Uterus (tissue), 4 donors: ENCODE results near the gene SLC25A21. TPM values are rescaled to one million over a fixed set of nuclear protein-coding genes. Genes with fewer than 3 reads are reported as not detected.

ENCODE experiments used
- DNase-seq, 2 donors: peaks; one replicate each; pipeline ENCODE4 v3.0.0-alpha.2; 2019 to 2020
- H3K27ac ChIP-seq, 2 donors: fragments of 200-600 bp; sonication (generic); 1 replicate in 1 of 2; 2 replicates in 1 of 2; pipeline ENCODE4 v1.5.1; 2016 to 2018
- H3K27me3 ChIP-seq, 2 donors: fragments of 200-600 bp; sonication (generic); one replicate each; pipeline ENCODE4 v1.5.1; 2018 to 2019; ENCODE audit warnings: control low read depth in 1 of 2
- H3K36me3 ChIP-seq, 2 donors: fragments of 200-600 bp; sonication (generic); one replicate each; pipeline ENCODE4 v1.5.1; 2019; ENCODE audit warnings: control low read depth in 1 of 2
- H3K4me1 ChIP-seq, 2 donors: fragments of 200-600 bp; sonication (generic); one replicate each; pipeline ENCODE4 v1.5.1; 2018 to 2019; ENCODE audit warnings: control low read depth in 1 of 2
- H3K4me3 ChIP-seq, 2 donors: fragments of 200-600 bp; sonication (generic); 1 replicate in 1 of 2; 2 replicates in 1 of 2; pipeline ENCODE4 v1.5.1; 2018 to 2019; ENCODE audit warnings: mild to moderate bottlenecking in 1 of 2
- H3K9me3 ChIP-seq, 2 donors: fragments of 200-600 bp; sonication (generic); one replicate each; pipeline ENCODE4 v1.5.1; 2019; ENCODE audit warnings: control low read depth in 1 of 2
- POLR2A ChIP-seq, 2 donors: fragments of 450-650 bp; IDR thresholded peaks; one replicate each; pipeline ENCODE4 v1.6.1; 2016; ENCODE audit warnings: antibody characterized with exemption in 2 of 2, mild to moderate bottlenecking in 1 of 2, moderate library complexity in 1 of 2
- intact Hi-C: fragments of 100-400 bp; cut with DNase I; formaldehyde crosslinking; loops from one replicate; pipeline ENCODE4 v1.15.1; 2023; ENCODE audit warnings: low total_unique reads
- total RNA-seq, 4 donors: library from RNA; depleted of rRNA in 3 of 4; stranded (reverse); fragments of >200 nt in 3 of 4; gene quantifications; one replicate each; pipeline versions ENCODE4 v1.1.0 to v1.2.4, GENCODE V29; 2014 to 2023
- TF ChIP-seq, protein P1 (sequence below), 4 experiments: fragments of 200-600 bp in 2 of 4; fragments of 450-650 bp in 2 of 4; sonication (generic) in 2 of 4; IDR thresholded peaks; one replicate each; pipeline ENCODE4 v1.5.1; 2016 to 2019; ENCODE audit warnings: antibody characterized with exemption in 4 of 4, mild to moderate bottlenecking in 2 of 4, moderate library complexity in 1 of 4
- donor health status: DM: yes; HTN: yes; CAD: no.

SLC25A21 gene
- total RNA-seq, 4 donors from 2014 or later, result under 0.01 to 3.0 (median 2.0) TPM; not detected in 1

DNA sequence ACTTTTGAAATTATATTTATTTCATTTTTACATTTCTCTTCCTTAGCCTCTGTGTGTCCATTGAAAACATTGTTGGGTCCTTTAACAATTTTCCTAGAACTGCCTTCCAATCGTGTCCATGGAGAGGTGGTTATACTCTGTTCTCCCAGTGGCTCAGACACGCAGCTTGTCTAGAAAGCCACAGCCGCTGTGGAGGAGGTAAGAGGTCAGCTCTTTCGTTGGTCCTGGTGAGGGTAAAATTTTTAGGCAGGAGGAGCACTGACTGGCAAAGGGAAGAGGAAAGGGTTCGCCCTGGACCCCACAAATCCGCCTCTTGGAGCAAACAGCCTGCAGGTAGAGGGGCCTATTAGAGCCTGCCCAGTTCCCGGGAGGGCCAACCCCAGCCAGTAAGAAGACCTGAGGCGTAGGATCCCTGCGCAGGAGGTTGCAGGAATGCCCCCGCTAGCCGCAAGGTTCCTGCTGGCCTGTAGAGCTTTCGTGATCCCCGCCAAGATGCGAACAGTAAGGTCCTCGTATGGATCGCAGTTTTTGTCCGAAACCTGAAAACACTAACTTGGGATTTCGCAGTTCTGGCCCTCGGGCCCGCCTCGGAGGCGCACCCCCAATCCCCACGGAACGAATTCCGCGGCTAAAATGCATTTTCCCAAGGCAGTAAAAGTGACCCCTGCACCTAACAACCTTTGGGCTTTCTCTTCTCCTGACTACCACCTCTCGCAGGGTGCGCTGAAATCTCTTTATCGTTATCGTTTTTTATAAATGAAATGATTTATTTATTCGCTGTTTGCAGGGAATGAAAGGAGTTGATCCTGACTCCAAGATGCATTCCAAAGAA lies 518.2 kb downstream of the SLC25A21 start:
- Histone ChIP-seq H3K9me3 (no peaks in the 10 kb centered on the region), H3K4me3 (no peak overlapping the region), H3K27ac (no peak overlapping the region), H3K27me3 (peaks cover 11 to 77% of the 10 kb centered on the region in 2 donors), H3K4me1 (no peaks in the 10 kb centered on the region), H3K36me3 (no peaks in the 10 kb centered on the region)
- TF ChIP-seq, protein P1, sequence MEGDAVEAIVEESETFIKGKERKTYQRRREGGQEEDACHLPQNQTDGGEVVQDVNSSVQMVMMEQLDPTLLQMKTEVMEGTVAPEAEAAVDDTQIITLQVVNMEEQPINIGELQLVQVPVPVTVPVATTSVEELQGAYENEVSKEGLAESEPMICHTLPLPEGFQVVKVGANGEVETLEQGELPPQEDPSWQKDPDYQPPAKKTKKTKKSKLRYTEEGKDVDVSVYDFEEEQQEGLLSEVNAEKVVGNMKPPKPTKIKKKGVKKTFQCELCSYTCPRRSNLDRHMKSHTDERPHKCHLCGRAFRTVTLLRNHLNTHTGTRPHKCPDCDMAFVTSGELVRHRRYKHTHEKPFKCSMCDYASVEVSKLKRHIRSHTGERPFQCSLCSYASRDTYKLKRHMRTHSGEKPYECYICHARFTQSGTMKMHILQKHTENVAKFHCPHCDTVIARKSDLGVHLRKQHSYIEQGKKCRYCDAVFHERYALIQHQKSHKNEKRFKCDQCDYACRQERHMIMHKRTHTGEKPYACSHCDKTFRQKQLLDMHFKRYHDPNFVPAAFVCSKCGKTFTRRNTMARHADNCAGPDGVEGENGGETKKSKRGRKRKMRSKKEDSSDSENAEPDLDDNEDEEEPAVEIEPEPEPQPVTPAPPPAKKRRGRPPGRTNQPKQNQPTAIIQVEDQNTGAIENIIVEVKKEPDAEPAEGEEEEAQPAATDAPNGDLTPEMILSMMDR (IDR thresholded peaks at IDR 0.05), result no peak
- no peak for TF ChIP-seq POLR2A (IDR thresholded peaks at IDR 0.05)
- intact Hi-C loops, result no loop called here
- DNase-seq, result no peak

DNA sequence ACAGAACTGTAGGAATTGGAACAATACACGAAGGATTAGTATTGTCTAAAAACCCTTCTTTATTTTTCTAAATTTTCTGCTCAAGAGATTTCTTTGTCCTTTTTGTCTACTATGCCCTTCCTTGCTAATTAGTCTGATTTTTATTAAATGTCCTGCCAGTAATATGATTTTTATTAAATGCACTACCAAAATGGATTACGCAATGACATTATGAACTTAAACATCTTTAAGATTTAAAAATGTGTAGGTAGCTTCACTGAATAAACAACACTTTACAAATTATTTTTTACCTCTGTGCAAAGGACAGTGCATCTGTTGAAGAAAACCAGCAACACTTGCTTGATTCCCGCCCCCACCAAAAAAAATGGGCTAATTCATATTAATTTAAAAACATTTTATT lies 519.0 kb downstream of the SLC25A21 start:
- no peak for DNase-seq
- intact Hi-C loops, result no loop called here

DNA sequence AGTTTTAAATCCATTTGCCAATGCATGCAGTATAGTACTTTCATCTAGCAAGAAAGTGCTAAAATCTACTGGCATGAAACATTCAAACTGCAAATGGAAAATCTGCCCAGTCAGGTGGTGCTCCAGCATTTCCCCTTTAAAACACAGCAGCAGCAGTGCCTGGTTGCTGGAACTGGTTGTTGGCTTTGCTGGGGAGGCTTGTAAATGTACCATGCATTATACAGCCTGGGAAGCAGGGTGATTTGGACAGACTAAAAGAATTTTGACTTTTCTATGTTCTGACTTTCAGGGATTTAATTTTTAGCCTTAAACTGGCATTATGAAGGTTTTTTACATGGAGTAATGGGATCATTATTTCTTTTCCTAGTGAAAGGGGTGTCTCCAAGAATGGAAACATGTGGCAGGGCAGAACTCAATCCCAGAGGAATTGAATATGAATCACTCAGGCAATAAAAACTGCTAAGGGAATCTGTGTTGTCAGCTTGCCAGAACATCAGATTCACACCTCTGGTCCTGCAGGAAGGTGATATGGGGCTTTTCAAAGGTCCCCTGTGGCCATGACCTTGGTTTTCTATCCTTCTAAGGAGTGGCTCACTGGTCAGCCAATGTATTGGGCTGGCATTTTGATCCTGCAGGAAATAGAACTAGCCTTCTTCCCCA lies 519.7 kb downstream of the SLC25A21 start:
- H3K36me3 ChIP-seq, result no peaks in the 10 kb centered on the region
- DNase-seq, result no peak
- intact Hi-C loops, result no loop called here

More for the DNA sequence above, 519.0 kb downstream of the SLC25A21 start:
- no peaks in the 10 kb centered on the region for H3K4me1 ChIP-seq
- no peaks in the 10 kb centered on the region for H3K9me3 ChIP-seq
- H3K27ac ChIP-seq, result no peak overlapping the region
- H3K27me3 ChIP-seq, result peaks cover 11 to 78% of the 10 kb centered on the region in 2 donors
- TF ChIP-seq POLR2A (IDR thresholded peaks at IDR 0.05), result no peak
- TF ChIP-seq, protein P1 (IDR thresholded peaks at IDR 0.05), result no peak
- no peaks in the 10 kb centered on the region for H3K36me3 ChIP-seq
- no peak overlapping the region for H3K4me3 ChIP-seq

DNA sequence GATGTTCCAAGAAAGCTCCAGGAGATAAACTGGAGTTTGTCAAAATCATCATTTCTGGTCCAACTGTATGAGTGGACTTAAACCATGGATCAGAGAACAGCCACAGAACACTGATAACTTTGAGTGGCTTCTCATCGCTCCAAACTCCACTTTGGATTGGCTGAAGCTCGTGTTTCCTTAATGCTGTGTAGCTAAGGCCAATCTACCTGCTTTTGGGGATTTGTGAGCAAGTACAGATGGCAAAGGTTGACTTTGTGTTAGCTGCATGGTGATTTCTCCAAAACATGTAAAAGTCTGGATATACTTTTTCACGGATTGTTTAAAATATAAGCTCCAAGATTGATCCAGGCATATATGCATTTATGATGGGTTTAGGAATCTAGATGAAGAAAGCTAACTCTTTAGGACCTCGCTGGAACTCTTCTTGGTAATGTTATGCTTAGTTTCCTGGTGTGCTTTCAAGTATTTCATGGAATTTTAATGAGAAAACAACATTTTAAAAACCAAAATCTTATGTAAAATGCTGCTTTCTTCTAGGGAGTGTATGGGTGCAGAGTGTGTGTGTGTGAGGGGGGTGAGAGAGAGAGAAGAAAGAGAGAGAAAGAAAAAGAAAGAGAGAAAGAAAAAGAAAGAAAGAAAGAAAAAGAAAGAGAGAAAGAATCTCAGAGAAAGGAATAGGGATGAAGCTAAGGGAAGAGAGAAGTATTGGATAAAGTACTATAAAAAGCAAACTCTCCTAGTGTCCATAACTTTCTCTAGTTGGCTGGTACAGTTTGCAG lies 522.3 kb downstream of the SLC25A21 start:
- no peaks in the 10 kb centered on the region for H3K36me3 ChIP-seq
- H3K4me1 ChIP-seq, result peaks cover 0 to 9% of the 10 kb centered on the region in 2 donors
- H3K27ac ChIP-seq, result no peak overlapping the region
- no peak for TF ChIP-seq POLR2A (IDR thresholded peaks at IDR 0.05)
- TF ChIP-seq, protein P1 (IDR thresholded peaks at IDR 0.05), result no peak
- intact Hi-C loops, result no loop called here
- peaks cover 8 to 63% of the 10 kb centered on the region in 2 donors for H3K27me3 ChIP-seq
- no peaks in the 10 kb centered on the region for H3K9me3 ChIP-seq
- no peak for DNase-seq
- no peak overlapping the region for H3K4me3 ChIP-seq

More for the DNA sequence above, 519.7 kb downstream of the SLC25A21 start:
- H3K27me3 ChIP-seq, result peaks cover 11 to 79% of the 10 kb centered on the region in 2 donors
- TF ChIP-seq POLR2A (IDR thresholded peaks at IDR 0.05), result no peak
- TF ChIP-seq, protein P1 (IDR thresholded peaks at IDR 0.05), result no peak
- no peak overlapping the region for H3K4me3 ChIP-seq
- no peak overlapping the region for H3K27ac ChIP-seq
- H3K9me3 ChIP-seq, result no peaks in the 10 kb centered on the region
- peaks cover 0 to 2% of the 10 kb centered on the region in 2 donors for H3K4me1 ChIP-seq
